Measurements from ENCODE around the gene VGLL4.

Gene VGLL4

GRCh38 chr3:11549580-11550140 lies 94.1 kb downstream of the VGLL4 start:
- no peak for DNase-seq (ENCODE audit: low read depth in 2 of 2)

GRCh38 chr3:11548721-11549131 lies 95.0 kb downstream of the VGLL4 start:
- no peak for DNase-seq (ENCODE audit: low read depth in 2 of 2)

- DNase-seq (ENCODE audit: low read depth in 2 of 2) = no peak
Observed at GRCh38 chr3:11547498-11547897, 96.2 kb downstream of the VGLL4 start.

GRCh38 chr3:11546657-11547302 lies 96.9 kb downstream of the VGLL4 start:
- no peak for DNase-seq (ENCODE audit: low read depth in 2 of 2)

GRCh38 chr3:11545186-11545851 lies 98.4 kb downstream of the VGLL4 start:
- DNase-seq (ENCODE audit: low read depth in 2 of 2) = no peak

GRCh38 chr3:11544412-11545181 lies 99.1 kb downstream of the VGLL4 start:
- DNase-seq (ENCODE audit: low read depth in 2 of 2) = no peak

GRCh38 chr3:11543948-11544387 lies 99.7 kb downstream of the VGLL4 start:
- no peak for DNase-seq (ENCODE audit: low read depth in 2 of 2)

GRCh38 chr3:11543141-11543947 lies 100.4 kb downstream of the VGLL4 start:
- DNase-seq (ENCODE audit: low read depth in 2 of 2) = no peak

- no peak for DNase-seq (ENCODE audit: low read depth in 2 of 2)
Observed at GRCh38 chr3:11542551-11542950, 101.2 kb downstream of the VGLL4 start.

- no peak for DNase-seq (ENCODE audit: low read depth in 2 of 2)
Observed at GRCh38 chr3:11541321-11542303, 102.1 kb downstream of the VGLL4 start.

GRCh38 chr3:11539677-11540076 lies 104.0 kb downstream of the VGLL4 start:
- DNase-seq (ENCODE audit: low read depth in 2 of 2) = no peak

- no peak for DNase-seq (ENCODE audit: low read depth in 2 of 2)
Observed at GRCh38 chr3:11539218-11539617, 104.5 kb downstream of the VGLL4 start.

GRCh38 chr3:11538581-11538980 lies 105.1 kb downstream of the VGLL4 start:
- DNase-seq (ENCODE audit: low read depth in 2 of 2) = no peak

GRCh38 chr3:11536936-11537612 lies 106.6 kb downstream of the VGLL4 start:
- no peak for DNase-seq (ENCODE audit: low read depth in 2 of 2)

- DNase-seq (ENCODE audit: low read depth in 2 of 2) = no peak
Observed at GRCh38 chr3:11536132-11536935, 107.4 kb downstream of the VGLL4 start.

- no peak for DNase-seq (ENCODE audit: low read depth in 2 of 2)
Observed at GRCh38 chr3:11535243-11535960, 108.3 kb downstream of the VGLL4 start.

GRCh38 chr3:11534793-11535101 lies 109.0 kb downstream of the VGLL4 start:
- DNase-seq (ENCODE audit: low read depth in 2 of 2) = no peak

- no peak for DNase-seq (ENCODE audit: low read depth in 2 of 2)
Observed at GRCh38 chr3:11534011-11534792, 109.5 kb downstream of the VGLL4 start.

Measured in stimulated activated CD8-positive, alpha-beta memory T cell treated with anti-CD3 and anti-CD28 coated beads, Interleukin-2, amount 100 ng/mL, for 1 hour (primary cell).